ENCODE data around the gene TBX1. TPM values are rescaled to one million over a fixed set of nuclear protein-coding genes. Genes with fewer than 3 reads are reported as not detected.

The TBX1 gene
- total RNA-seq, 1 experiment from 2014 or later, result 3.7 TPM

DNA sequence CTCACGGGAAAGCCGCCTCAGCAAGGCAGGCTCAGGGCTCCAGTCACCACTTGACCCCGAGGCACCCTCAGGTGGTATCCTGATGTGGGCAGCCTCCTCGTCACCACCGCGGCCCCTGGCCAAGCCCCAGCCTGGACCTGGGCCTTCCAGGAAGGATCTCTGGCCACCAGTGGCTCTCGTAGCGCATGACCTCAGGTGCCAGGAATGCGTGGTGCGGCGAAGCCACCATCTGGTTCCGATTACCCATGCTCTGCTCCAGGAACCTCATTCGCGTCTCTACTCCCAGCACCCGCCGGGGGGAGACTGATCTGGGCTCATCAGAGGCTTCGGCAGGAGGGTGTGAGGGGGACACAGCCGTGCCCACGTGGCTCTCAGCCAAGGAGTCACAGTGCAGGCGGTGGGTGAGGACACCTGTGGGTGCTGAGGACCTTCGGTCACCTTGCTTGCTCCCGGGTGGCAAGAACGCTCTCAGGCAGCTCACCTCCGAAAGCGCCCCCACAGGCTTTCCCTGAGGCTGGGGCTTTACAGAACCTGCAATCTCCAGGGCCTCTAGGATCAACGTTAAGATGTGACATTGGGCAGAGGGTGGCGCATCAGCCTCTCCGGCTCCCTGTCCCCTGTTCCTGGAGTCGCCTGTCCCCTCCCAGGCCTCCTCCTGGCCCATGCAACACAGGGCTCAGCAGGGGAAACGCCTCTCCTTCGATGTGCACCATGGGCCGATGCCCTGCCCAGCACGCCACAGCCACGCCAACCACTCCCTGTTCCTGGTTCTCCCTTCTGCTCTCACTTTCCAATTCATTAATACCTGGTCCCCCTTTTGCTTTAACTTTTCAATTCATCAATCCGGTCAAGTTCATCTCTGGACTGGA lies 39.0 kb downstream of the TBX1 start:
- DNase-seq (ENCODE audit: low spot score), result peak; percentile 91

GRCh38 chr22:19800306-19800705 lies 39.7 kb downstream of the TBX1 start:
- no peak for DNase-seq (ENCODE audit: low spot score)

DNA sequence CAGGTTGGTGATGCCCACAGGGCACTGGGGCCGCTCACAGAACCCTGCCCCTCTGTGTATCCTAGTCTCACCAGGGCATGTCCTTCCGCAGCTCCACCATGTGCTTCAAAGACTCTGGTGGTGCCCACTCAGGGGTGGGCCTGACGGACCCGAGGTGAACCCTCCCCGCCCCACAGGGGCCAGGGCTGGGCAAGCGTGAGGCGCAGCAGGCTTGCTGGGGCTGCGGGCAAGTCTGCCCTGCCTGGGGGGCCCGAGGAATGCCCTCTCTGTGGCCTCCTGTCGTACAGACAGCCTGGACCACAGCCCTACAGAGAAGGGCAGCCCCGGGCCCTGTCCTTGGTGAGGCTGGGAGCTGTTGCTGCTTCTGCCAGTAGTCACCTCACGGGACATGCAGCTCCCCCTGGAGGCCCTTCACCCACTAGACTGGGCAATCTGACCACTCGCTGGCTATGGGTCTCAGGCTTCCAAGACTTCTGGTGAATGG lies 40.2 kb downstream of the TBX1 start:
- DNase-seq (ENCODE audit: low spot score), result no peak

- no peak for DNase-seq (ENCODE audit: low spot score)
Observed at GRCh38 chr22:19801340-19802000, 40.9 kb downstream of the TBX1 start.

- no peak for DNase-seq (ENCODE audit: low spot score)
Observed at GRCh38 chr22:19802001-19802893, 41.7 kb downstream of the TBX1 start.

DNA sequence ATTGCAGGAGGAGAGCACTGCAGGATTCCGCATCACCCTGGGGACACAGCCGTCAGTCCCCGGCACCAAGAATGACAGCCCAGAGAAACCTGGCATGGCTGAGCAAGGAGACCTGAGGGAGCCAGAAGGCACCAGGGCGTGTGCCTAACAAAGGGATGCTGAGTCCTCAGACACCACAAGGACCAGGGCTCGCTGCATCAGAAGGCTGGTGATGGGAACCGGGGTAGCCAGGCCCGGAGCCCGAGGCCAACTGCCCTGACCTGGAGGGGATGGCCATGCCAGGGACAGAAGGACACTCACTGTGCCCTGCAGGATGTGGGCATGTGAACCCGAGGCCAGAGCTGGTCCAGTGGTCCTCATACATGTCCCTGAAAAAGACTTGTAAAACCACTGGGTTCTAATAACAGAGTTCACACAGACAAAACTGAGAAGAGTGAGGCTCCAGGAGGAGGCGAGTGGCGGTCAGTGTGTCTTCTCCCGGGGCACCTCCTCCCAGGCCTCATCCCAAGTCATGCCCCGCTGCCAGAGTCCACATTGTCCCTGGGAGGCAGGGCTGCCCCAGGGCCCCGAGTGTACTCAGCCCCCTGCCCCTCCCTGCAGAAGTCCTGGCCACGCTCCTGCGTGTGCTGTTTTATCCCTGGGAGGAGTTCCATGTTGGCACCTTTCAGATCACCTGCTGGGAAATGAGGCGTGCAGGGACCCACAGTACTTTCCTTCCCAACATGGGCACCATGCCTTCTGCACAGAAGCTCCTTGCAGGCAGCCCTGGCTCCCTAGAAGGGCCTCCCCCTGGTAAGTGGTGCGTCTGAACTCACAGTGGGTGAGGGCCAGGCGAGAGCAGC lies 42.5 kb downstream of the TBX1 start:
- no peak for DNase-seq (ENCODE audit: low spot score)

GRCh38 chr22:19803736-19804267 lies 43.2 kb downstream of the TBX1 start:
- no peak for DNase-seq (ENCODE audit: low spot score)

GRCh38 chr22:19805821-19806212 lies 45.2 kb downstream of the TBX1 start:
- DNase-seq (ENCODE audit: low spot score), result peak; percentile 42

DNA sequence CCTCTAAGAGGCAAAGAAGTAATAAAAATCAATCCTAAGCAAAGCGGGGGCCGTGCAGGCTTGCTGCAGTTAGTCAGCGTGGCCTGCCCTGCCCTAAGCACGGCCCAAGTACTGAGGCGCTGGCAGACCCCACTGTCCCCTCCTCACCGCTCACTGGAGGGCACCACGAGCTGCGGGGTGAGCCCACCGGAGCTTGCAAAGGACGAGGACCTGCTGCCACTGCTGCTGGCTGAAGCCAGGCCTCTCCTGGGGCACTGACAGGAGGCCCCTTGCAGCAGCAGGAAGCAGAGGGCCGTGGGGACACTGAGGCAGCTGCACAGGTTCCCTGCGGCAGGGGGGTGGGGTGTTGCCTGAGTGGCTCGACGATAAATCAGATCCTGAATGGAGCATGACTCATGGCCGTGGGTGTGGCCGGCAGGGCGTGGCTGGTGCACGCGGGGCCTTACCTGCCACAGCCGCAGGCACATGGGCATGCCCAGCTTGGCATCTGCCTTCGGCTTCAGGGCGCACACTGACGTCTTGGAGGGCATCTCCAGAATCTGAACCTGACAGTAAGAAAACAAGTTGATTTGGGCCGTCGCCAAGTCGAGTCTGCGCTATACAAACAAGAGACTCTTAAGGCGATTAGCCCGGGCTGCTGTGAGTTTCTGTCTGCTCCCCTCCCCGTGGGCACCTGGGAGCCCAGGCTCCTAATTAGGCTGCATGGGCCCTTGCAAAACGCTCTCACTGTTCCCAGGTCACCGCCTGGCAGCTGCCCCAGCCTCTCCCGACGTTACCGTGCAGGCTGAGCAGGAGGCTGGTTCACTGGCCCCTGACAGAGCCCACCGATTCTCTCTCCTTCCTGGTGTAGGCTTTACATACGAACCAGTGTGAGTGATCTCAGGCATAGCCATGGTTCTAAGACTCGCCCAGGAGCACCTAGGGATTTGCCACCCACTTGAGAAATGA lies 45.9 kb downstream of the TBX1 start:
- DNase-seq (ENCODE audit: low spot score), result peak; percentile 66

DNA sequence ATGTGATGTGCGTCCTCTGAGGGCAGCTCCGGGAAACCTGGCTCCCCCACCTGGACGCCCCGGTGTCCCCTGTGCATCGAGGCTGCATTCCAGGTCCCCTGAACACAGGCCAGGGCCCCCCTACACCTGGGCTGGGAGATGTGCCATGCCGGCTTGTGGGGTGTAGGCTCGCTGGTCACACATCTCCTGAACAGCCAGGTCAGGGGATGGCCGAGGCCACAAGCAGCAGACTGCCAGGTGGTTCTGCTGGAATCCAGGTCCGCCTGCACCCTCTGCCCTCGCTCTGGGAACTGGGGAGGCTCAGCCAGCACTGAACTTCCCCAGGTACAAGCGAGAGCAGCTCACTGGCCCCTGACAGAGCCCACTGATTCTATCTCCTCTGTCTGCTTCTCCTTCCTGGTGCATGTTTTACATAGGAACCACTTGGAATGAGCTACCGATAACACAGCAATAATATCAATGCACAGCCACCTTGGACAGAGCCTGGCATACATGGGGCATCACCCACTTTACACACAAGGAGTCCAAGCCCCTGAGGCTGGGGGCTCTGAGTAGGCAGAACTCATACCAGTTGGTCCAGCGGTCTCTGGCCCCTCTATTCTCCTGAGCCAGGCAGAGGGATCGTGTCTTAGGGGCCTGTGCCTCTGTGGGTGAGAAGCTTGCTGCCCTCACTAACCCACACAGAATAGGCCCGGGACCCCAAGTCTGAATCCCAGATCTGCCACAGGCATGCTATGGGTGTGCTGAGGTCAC lies 46.8 kb downstream of the TBX1 start:
- DNase-seq (ENCODE audit: low spot score), result no peak

DNA sequence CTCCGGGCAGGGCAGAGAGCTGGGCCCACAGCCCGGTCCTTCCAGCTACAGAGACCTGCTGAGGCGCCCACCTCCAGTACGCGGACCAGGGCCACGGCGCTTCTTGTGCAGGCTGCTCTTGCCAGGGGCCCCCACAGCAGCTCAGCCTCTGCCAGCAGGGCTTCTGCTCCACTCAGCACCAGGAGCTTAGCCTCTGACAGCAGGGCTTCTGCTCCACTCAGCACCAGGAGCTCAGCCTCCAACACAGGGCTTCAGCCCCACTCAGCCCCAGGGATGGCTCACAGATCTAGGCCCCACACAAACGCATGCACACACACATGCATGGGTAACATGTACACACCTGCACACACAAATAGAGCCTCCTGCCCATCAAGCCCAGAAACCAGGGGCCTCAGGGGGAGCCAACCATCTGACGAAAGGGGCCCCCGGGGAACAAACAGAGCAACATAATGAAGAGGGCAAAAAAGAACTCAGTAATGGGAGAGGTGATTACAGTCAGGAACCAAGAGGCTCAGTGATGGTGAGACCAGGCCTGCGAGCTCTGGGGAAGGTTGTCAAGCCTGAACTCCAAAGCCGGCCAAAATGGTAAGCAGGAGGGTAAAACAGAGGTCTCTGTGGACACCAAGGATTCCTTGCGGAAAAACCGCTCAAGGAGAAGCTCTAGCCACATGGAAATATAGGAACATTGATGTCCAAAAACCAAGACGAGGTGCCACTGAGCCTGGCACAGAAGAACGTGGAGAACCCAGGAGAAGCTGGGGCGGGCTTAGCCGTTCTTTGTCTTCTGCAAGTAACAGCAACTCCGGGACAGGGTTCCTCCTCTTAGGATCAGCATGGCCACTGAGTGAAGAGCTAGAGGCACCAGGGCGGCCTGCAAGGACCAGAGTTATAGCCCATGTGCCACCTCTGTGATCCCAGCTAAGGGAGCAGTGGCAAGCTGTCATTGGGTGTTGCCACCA lies 47.6 kb downstream of the TBX1 start:
- no peak for DNase-seq (ENCODE audit: low spot score)

GRCh38 chr22:19808873-19809478 lies 48.4 kb downstream of the TBX1 start:
- no peak for DNase-seq (ENCODE audit: low spot score)

GRCh38 chr22:19809741-19810140 lies 49.2 kb downstream of the TBX1 start:
- no peak for DNase-seq (ENCODE audit: low spot score)

DNA sequence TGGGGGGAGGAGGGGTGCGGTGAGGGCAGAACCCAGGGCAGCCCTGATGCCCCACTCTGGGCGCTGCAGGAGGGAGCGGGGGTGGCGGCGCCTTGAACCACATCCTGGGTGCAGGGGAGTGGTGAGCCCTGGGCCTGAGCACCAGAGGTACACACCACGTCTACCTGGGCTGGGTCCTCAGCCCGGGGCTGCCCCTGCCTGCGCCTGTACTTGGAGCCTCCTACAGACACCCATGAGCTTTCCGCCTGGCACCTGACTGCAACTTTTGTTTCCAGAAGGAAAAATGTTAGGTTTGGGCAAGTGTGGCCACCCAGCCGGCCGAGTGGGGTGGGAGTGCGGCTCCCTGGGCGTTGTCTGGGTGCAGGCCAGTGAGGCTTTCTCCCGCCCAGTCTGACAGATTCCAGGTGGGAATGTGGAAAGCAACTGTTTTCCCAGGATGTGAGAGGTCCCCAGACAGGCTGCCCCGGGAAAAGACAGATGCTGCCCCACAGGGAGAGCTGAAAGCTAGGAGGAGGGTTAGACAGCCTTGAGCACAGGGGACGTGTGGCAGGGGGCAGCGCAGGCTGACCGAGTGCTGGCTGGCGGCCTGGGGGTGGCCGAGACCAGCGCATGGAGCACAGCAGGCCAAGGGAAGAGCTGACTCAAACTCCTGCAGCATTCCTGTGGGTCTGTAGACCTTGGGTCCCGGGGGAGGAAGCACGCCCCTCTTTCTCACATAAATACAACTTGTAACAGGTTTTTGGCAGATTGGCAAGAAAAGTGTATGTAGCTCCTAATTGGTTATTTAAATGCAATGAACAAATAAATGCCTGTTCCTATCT lies 50.0 kb downstream of the TBX1 start:
- peak; percentile 76 for DNase-seq (ENCODE audit: low spot score)

GRCh38 chr22:19811211-19811621 lies 50.6 kb downstream of the TBX1 start:
- no peak for DNase-seq (ENCODE audit: low spot score)

Measured in A172 (cell line).